Activated T-helper 17 cell treated with anti-CD3 and anti-CD28 coated beads, Interleukin-2, amount 50 U/mL, for 72 hours (primary cell): Measurements from ENCODE around the gene GJD3. TPM values are rescaled to one million over a fixed set of nuclear protein-coding genes. Genes with fewer than 3 reads are reported as not detected.

Source experiments
- ATAC-seq: fragments of 150-1000 bp; cut with Tn5 transposase; replicated peaks from 2 replicates; pipeline ENCODE4 v1.10.0; 2021; ENCODE audit warnings: mild to moderate bottlenecking, moderate library complexity
- H3K27ac Mint-ChIP-seq: one replicate; pipeline ENCODE4 v1.8.0; 2022; ENCODE audit warnings: mixed read lengths
- H3K27me3 Mint-ChIP-seq: one replicate; pipeline ENCODE4 v1.8.0; 2022; ENCODE audit warnings: mixed read lengths
- H3K36me3 Mint-ChIP-seq: one replicate; pipeline ENCODE4 v1.8.0; 2022; ENCODE audit warnings: low read depth, mild to moderate bottlenecking, mixed read lengths
- H3K4me1 Mint-ChIP-seq: one replicate; pipeline ENCODE4 v1.8.0; 2022; ENCODE audit warnings: mixed read lengths
- H3K4me3 Mint-ChIP-seq: one replicate; pipeline ENCODE4 v1.8.0; 2022; ENCODE audit warnings: mild to moderate bottlenecking, mixed read lengths
- H3K9me3 Mint-ChIP-seq: one replicate; pipeline ENCODE4 v1.8.0; 2022; ENCODE audit warnings: mixed read lengths
- total RNA-seq, 2 donors: library from RNA; stranded (reverse); gene quantifications; one replicate each; pipeline ENCODE4 v1.2.3, GENCODE V29; 2022

GJD3 gene
- total RNA-seq, 2 donors from 2014 or later, result not detected

- Mint-ChIP-seq H3K9me3 (no peaks in the 10 kb centered on the region), H3K27me3 (no peaks in the 10 kb centered on the region), H3K4me3 (peak overlapping the region; percentile 81), H3K36me3 (peaks cover 51% of the 10 kb centered on the region), H3K4me1 (peaks cover 33% of the 10 kb centered on the region), H3K27ac (peak overlapping the region; percentile 50)
- no peak for ATAC-seq
Measured at GRCh38 chr17:40343219-40344119, 21.1 kb downstream of the GJD3 start.

GRCh38 chr17:40342504-40343218 lies 21.9 kb downstream of the GJD3 start:
- peak overlapping the region; percentile 81 for H3K4me3 Mint-ChIP-seq
- peaks cover 39% of the 10 kb centered on the region for H3K4me1 Mint-ChIP-seq
- peaks cover 46% of the 10 kb centered on the region for H3K36me3 Mint-ChIP-seq
- peak overlapping the region; percentile 50 for H3K27ac Mint-ChIP-seq
- H3K9me3 Mint-ChIP-seq, result no peaks in the 10 kb centered on the region
- H3K27me3 Mint-ChIP-seq, result no peaks in the 10 kb centered on the region
- ATAC-seq, result no peak

- H3K4me3 Mint-ChIP-seq, result peak overlapping the region; percentile 81
- no peaks in the 10 kb centered on the region for H3K9me3 Mint-ChIP-seq
- ATAC-seq, result no peak
- H3K27me3 Mint-ChIP-seq, result no peaks in the 10 kb centered on the region
- peaks cover 41% of the 10 kb centered on the region for H3K4me1 Mint-ChIP-seq
- H3K27ac Mint-ChIP-seq, result no peak overlapping the region
- H3K36me3 Mint-ChIP-seq, result peaks cover 42% of the 10 kb centered on the region
Measured at GRCh38 chr17:40341808-40342503, 22.6 kb downstream of the GJD3 start.

- ATAC-seq, result peak; percentile 89
- H3K27me3 Mint-ChIP-seq, result no peaks in the 10 kb centered on the region
- H3K4me3 Mint-ChIP-seq, result peak overlapping the region; percentile 81
- H3K27ac Mint-ChIP-seq, result peak overlapping the region; percentile 82
- peaks cover 39% of the 10 kb centered on the region for H3K36me3 Mint-ChIP-seq
- no peaks in the 10 kb centered on the region for H3K9me3 Mint-ChIP-seq
- peaks cover 38% of the 10 kb centered on the region for H3K4me1 Mint-ChIP-seq
Measured at GRCh38 chr17:40340880-40341807, 23.4 kb downstream of the GJD3 start.

GRCh38 chr17:40340327-40340726 lies 24.2 kb downstream of the GJD3 start:
- no peaks in the 10 kb centered on the region for H3K9me3 Mint-ChIP-seq
- ATAC-seq, result no peak
- peak overlapping the region; percentile 82 for H3K27ac Mint-ChIP-seq
- no peaks in the 10 kb centered on the region for H3K27me3 Mint-ChIP-seq
- peak overlapping the region; percentile 81 for H3K4me3 Mint-ChIP-seq
- peaks cover 40% of the 10 kb centered on the region for H3K36me3 Mint-ChIP-seq
- H3K4me1 Mint-ChIP-seq, result peaks cover 35% of the 10 kb centered on the region

- peaks cover 48% of the 10 kb centered on the region for H3K36me3 Mint-ChIP-seq
Measured at GRCh38 chr17:40338941-40339649, 25.4 kb downstream of the GJD3 start.

GRCh38 chr17:40338058-40338457 lies 26.5 kb downstream of the GJD3 start:
- Mint-ChIP-seq H3K27me3 (no peaks in the 10 kb centered on the region), H3K27ac (peak overlapping the region; percentile 84), H3K9me3 (no peaks in the 10 kb centered on the region), H3K4me3 (peak overlapping the region; percentile 54), H3K4me1 (peaks cover 37% of the 10 kb centered on the region), H3K36me3 (peaks cover 47% of the 10 kb centered on the region)
- peak; percentile 71 for ATAC-seq

More at GRCh38 chr17:40338941-40339649, 25.4 kb downstream of the GJD3 start:
- ATAC-seq, result no peak
- no peaks in the 10 kb centered on the region for H3K9me3 Mint-ChIP-seq
- no peaks in the 10 kb centered on the region for H3K27me3 Mint-ChIP-seq
- H3K4me3 Mint-ChIP-seq, result peak overlapping the region; percentile 3
- peaks cover 37% of the 10 kb centered on the region for H3K4me1 Mint-ChIP-seq
- H3K27ac Mint-ChIP-seq, result peak overlapping the region; percentile 70

GRCh38 chr17:40337351-40337750 lies 27.2 kb downstream of the GJD3 start:
- Mint-ChIP-seq H3K27me3 (no peaks in the 10 kb centered on the region), H3K36me3 (peaks cover 47% of the 10 kb centered on the region), H3K9me3 (no peaks in the 10 kb centered on the region), H3K4me1 (peaks cover 38% of the 10 kb centered on the region), H3K27ac (peak overlapping the region; percentile 84), H3K4me3 (peak overlapping the region; percentile 54)
- no peak for ATAC-seq

- H3K36me3 Mint-ChIP-seq, result peaks cover 56% of the 10 kb centered on the region
- no peak overlapping the region for H3K27ac Mint-ChIP-seq
- H3K9me3 Mint-ChIP-seq, result no peaks in the 10 kb centered on the region
- H3K4me1 Mint-ChIP-seq, result peaks cover 44% of the 10 kb centered on the region
- no peaks in the 10 kb centered on the region for H3K27me3 Mint-ChIP-seq
- ATAC-seq, result no peak
- no peak overlapping the region for H3K4me3 Mint-ChIP-seq
Measured at GRCh38 chr17:40335620-40336019, 28.9 kb downstream of the GJD3 start.

- peaks cover 43% of the 10 kb centered on the region for H3K4me1 Mint-ChIP-seq
- peaks cover 50% of the 10 kb centered on the region for H3K36me3 Mint-ChIP-seq
- ATAC-seq, result no peak
- no peaks in the 10 kb centered on the region for H3K9me3 Mint-ChIP-seq
- H3K4me3 Mint-ChIP-seq, result peak overlapping the region; percentile 7
- H3K27ac Mint-ChIP-seq, result peak overlapping the region; percentile 23
- H3K27me3 Mint-ChIP-seq, result no peaks in the 10 kb centered on the region
Measured at GRCh38 chr17:40333781-40334448, 30.6 kb downstream of the GJD3 start.

GRCh38 chr17:40331743-40332641 lies 32.5 kb downstream of the GJD3 start:
- Mint-ChIP-seq H3K36me3 (peaks cover 65% of the 10 kb centered on the region), H3K27ac (peak overlapping the region; percentile 73), H3K4me1 (peaks cover 50% of the 10 kb centered on the region), H3K9me3 (no peaks in the 10 kb centered on the region), H3K27me3 (no peaks in the 10 kb centered on the region), H3K4me3 (peak overlapping the region; percentile 98)
- ATAC-seq, result no peak
